GM21619 (cell line): Measurements from ENCODE around the gene DYNLT1.
"Not testable (repeated sequence)": the region's sequence is repeated elsewhere in the genome, so short reads cannot be mapped to it uniquely, and the experiment has no call there.

Experiments
- ATAC-seq: cut with Tn5 transposase; IDR thresholded peaks from one replicate; pipeline ENCODE4 v1.9.1; 2021; ENCODE audit not compliant: unreplicated experiment

The DYNLT1 gene

DNA sequence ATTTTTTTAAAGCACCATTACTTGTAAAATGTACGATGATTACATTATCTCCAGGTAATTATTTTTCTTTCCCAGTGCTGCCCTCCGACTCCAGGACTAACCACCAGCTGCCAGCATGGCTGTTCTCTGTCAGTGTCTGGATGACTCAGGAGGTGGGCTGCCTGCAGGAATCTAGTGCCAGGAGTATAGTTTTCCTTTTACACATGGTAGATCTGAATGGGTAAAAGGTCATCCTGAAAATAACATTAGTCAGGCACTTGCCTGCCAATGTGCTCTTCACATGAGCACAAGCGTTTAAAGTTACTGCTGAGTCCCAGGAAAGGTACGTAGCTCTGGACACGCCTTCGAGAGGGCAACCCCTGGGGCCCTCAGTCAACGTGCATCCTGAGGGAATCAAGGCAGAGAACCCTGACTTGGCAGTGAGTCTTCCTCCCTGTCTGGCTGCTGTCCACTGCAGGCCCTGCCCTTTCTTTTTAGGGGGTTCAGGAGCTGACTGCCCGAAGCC is 2.4 kb downstream of the DYNLT1 start:
- ATAC-seq: no peak

GRCh38 chr6:158640519-158640918 is 4.0 kb downstream of the DYNLT1 start:
- no peak for ATAC-seq

GRCh38 chr6:158639056-158639455 is 5.5 kb downstream of the DYNLT1 start:
- no peak for ATAC-seq

DNA sequence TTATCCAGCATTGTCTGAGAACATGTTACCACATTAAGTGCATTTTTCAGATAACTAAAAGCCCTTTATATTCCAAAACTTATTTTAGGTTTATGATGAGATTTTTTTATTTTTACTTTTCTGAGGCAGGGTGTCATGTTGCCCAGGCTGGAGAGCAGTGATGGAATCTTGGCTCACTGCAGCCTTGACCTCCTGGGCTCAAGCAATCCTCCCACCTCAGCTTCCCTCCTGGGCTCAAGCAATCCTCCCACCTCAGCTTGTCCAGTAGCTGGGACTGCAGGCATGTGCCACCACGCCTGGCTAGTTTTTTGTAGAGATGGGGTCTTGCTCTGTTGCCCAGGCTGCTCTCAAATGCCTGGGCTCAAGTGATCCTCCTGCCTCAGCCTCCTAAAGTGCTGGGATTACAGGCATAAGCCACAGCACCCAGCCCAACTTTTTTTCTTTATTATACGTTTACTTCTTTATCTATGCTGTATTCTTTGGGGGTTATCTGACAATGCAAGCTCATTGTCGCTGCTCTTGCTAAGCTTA is 6.2 kb downstream of the DYNLT1 start:
- ATAC-seq: no peak

- ATAC-seq: no peak
These were observed 7.8 kb downstream of the DYNLT1 start for GRCh38 chr6:158636778-158637177.

DNA sequence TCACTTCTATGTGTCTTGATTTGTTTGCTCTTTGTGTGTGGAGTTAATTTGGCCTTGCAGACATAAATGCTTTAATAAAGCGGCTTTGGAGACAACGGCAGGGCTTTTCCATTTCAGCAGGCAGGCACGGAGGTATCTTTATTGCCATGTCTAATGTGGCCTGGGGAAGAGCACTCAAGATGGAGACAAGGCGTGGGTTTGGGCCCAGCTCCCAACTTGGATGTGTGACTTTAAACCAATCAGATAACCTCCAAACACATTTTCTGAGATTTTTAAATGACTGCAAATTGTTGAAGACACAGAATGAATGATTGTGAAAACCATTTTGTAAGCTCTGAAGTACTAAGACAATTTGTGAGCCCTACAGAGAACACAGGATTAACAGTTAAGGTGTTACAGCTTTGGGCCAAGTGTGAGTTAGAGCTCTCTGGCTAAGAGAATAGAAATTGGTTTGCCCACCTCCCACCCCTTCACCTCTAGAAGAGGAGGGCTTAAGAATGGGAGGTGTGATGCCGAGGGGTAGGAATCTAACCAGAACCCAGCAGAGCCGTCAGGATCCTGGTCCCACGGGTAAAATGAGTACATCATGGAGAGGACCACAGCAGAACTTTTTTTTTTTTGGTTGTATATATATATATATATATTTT is 9.0 kb downstream of the DYNLT1 start:
- ATAC-seq: no peak

- no peak for ATAC-seq
These were observed 9.7 kb downstream of the DYNLT1 start for GRCh38 chr6:158634695-158635426.

DNA sequence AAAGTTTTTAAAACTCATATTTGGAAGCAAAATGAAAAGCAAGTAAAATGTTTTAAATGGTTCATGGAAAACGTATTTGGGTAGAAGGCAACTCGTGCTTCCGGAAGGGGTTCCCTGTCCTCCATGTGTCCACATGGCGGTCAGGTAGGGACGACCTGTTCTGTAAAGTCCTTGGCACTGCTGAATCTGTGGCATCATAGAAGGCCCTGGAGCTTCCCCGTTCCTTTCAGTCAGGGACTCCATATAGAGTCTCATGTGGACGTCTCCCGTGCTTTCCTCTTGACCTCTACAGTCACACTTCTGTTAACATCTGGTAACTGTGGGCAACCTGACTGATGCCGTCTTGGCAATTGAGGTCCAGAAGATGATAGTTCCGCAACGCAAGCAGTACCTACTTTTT is 11.4 kb downstream of the DYNLT1 start:
- no peak for ATAC-seq

- not testable (repeated sequence) for ATAC-seq
These were observed 11.9 kb downstream of the DYNLT1 start for GRCh38 chr6:158632538-158633119.

GRCh38 chr6:158631678-158632537 is 12.6 kb downstream of the DYNLT1 start:
- ATAC-seq: no peak

- no peak for ATAC-seq
These were observed 13.5 kb downstream of the DYNLT1 start for GRCh38 chr6:158630938-158631616.

- no peak for ATAC-seq
These were observed 14.9 kb downstream of the DYNLT1 start for GRCh38 chr6:158629367-158630221.

GRCh38 chr6:158628542-158628941 is 16.0 kb downstream of the DYNLT1 start:
- ATAC-seq: no peak

- no peak for ATAC-seq
These were observed 16.7 kb downstream of the DYNLT1 start for GRCh38 chr6:158627940-158628211.

- ATAC-seq: no peak
These were observed 17.2 kb downstream of the DYNLT1 start for GRCh38 chr6:158627168-158627939.

- ATAC-seq: no peak
These were observed 18.0 kb downstream of the DYNLT1 start for GRCh38 chr6:158626360-158627167.

- no peak for ATAC-seq
These were observed 18.6 kb downstream of the DYNLT1 start for GRCh38 chr6:158625881-158626305.
